Measurements from ENCODE around the gene TPCN2. TPM values are rescaled to one million over a fixed set of nuclear protein-coding genes. Genes with fewer than 3 reads are reported as not detected.

TPCN2 gene
- total RNA-seq, 2 donors from 2014 or later: 17.6 to 31.0 TPM

DNA sequence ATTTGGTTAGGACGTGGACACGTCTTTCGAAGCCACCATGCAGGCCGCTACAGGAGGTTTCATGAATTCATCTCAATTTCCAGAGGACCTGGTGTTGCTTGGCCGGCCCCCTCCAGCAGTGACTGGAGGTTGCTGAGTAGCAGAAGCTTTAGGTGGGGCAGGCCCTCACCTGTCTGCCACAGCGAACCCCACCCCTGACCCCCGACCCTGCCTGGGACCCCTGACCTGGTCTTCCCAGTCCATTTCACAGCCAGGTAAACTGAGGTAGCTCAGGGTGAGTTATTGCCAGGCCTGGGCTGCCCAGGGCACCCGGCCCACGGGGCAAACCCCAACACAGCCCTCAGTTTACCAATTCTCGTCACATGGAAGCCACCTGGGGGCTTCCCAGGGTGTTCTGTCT, 67.9 kb downstream of the TPCN2 start:
- Histone ChIP-seq H3K9me3 (no peaks in the 10 kb centered on the region), H3K27me3 (replicated peaks; ENCODE audit: insufficient read depth) (no peaks in the 10 kb centered on the region), H3K4me1 (replicated peaks) (no peaks in the 10 kb centered on the region), H3K27ac (no peak overlapping the region), H3K36me3 (no peaks in the 10 kb centered on the region), H3K4me3 (no peak overlapping the region)
- 96% methylated on average over 10 of the region's 10 CpGs for WGBS
- intact Hi-C loops (cut with DNase I): no loop called here
- no peak for TF ChIP-seq POLR2A (IDR thresholded peaks at IDR 0.05)
- no peak for DNase-seq (ENCODE audit: low spot score)

DNA sequence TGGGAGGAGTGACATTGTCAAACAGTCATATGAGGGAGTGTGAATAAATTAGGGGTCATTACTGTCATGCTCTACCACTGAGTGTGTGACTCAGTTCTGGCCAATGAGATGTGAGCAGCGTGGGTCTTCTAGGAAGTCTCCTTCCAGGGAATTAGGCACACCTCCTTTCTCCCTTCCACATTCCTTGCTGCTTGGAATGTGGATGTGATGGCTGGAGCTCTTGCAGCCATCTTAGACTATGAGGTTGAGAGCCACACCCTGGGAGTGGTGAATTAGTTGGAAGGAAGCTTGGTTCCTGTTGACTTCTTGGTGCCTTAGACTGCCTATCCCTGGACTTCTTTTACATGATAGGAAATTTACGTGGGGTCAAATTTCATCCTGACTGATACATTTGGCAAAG, 70.5 kb downstream of the TPCN2 start:
- Histone ChIP-seq H3K9me3 (no peaks in the 10 kb centered on the region), H3K27me3 (replicated peaks; ENCODE audit: insufficient read depth) (no peaks in the 10 kb centered on the region), H3K36me3 (no peaks in the 10 kb centered on the region), H3K4me1 (replicated peaks) (peaks cover 13% of the 10 kb centered on the region), H3K27ac (no peak overlapping the region), H3K4me3 (no peak overlapping the region)
- DNase-seq (ENCODE audit: low spot score): no peak
- no peak for TF ChIP-seq POLR2AphosphoS5 (IDR thresholded peaks at IDR 0.05)
- no peak for TF ChIP-seq POLR2A (IDR thresholded peaks at IDR 0.05)
- TF ChIP-seq, protein P1, sequence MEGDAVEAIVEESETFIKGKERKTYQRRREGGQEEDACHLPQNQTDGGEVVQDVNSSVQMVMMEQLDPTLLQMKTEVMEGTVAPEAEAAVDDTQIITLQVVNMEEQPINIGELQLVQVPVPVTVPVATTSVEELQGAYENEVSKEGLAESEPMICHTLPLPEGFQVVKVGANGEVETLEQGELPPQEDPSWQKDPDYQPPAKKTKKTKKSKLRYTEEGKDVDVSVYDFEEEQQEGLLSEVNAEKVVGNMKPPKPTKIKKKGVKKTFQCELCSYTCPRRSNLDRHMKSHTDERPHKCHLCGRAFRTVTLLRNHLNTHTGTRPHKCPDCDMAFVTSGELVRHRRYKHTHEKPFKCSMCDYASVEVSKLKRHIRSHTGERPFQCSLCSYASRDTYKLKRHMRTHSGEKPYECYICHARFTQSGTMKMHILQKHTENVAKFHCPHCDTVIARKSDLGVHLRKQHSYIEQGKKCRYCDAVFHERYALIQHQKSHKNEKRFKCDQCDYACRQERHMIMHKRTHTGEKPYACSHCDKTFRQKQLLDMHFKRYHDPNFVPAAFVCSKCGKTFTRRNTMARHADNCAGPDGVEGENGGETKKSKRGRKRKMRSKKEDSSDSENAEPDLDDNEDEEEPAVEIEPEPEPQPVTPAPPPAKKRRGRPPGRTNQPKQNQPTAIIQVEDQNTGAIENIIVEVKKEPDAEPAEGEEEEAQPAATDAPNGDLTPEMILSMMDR (IDR thresholded peaks at IDR 0.05): no peak
- intact Hi-C loops (cut with DNase I): no loop called here
- WGBS: 97% methylated on average over 2 of the region's 2 CpGs

DNA sequence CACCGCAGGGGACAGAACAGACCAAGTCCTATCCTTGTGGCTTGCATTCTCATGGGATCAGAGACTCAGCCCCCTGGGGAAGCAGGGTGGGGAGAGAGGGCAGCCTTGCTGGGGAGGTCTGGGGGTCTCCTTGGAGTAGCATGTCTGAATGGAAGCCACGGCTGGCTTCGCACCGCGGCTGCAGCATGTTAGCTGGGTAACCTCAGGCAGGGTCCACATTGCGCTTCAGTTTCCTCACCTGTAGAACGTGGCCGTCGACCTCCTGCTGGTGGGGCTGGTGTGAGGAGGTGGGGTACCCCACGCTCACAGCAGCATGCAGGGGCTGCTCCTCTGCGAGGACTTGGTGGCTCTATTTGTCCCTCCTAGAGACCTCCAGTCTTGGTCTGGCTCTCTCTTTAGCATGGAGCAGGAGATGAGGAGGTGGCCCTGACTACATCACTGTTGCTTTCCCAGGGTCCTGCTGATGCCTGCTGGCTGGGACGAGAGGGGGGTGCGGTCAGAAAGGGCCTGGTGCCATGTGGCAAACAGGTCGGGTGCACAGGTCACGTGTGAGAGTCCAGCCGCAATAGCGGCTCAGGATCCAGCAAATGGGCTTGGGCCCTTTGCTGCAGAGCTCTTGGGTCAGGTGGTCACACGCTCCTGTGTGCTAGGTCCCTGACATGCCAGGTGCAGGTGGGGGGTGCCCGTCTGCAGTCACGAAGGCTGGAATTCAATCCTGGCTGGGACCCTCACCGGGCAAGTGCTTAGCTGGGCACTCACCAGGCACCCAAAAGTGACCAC, 71.6 kb downstream of the TPCN2 start:
- no peak overlapping the region for H3K4me3 ChIP-seq
- no peaks in the 10 kb centered on the region for H3K36me3 ChIP-seq
- TF ChIP-seq POLR2A (IDR thresholded peaks at IDR 0.05) (no peak), POLR2AphosphoS5 (IDR thresholded peaks at IDR 0.05) (no peak)
- TF ChIP-seq, protein P1 (IDR thresholded peaks at IDR 0.05): no peak
- intact Hi-C loops (cut with DNase I): no loop called here
- DNase-seq (ENCODE audit: low spot score): no peak
- no peak overlapping the region for H3K27ac ChIP-seq
- peaks cover 13% of the 10 kb centered on the region for H3K4me1 ChIP-seq (replicated peaks)
- no peaks in the 10 kb centered on the region for H3K9me3 ChIP-seq
- WGBS: 90% methylated on average over 21 of the region's 21 CpGs
- no peaks in the 10 kb centered on the region for H3K27me3 ChIP-seq (replicated peaks; ENCODE audit: insufficient read depth)

DNA sequence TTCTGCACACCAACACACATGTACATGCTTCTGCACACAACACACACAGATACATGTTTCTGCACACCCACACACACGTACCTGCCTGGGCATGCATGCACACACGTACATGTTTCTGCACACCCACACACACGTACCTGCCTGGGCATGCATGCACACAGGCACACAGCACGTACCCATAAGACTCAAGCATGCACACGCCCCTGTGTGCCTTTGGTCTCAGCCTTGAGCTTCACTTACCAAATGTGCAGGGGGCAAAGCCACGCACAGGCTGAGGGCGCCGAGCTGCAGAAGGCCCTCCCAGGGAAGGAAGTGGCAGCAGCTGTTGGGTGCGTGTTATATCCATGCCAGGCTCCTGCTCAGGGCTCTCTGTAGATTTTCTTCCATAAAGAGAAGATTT, 72.3 kb downstream of the TPCN2 start:
- Histone ChIP-seq H3K27ac (no peak overlapping the region), H3K4me3 (no peak overlapping the region), H3K36me3 (no peaks in the 10 kb centered on the region), H3K4me1 (replicated peaks) (peaks cover 13% of the 10 kb centered on the region), H3K9me3 (no peaks in the 10 kb centered on the region), H3K27me3 (replicated peaks; ENCODE audit: insufficient read depth) (no peaks in the 10 kb centered on the region)
- 82% methylated on average over 9 of the region's 9 CpGs for WGBS
- intact Hi-C loops (cut with DNase I): no loop called here
- DNase-seq (ENCODE audit: low spot score): no peak
- no peak for TF ChIP-seq POLR2A (IDR thresholded peaks at IDR 0.05)
- TF ChIP-seq, protein P1 (IDR thresholded peaks at IDR 0.05): no peak
- no peak for TF ChIP-seq POLR2AphosphoS5 (IDR thresholded peaks at IDR 0.05)

DNA sequence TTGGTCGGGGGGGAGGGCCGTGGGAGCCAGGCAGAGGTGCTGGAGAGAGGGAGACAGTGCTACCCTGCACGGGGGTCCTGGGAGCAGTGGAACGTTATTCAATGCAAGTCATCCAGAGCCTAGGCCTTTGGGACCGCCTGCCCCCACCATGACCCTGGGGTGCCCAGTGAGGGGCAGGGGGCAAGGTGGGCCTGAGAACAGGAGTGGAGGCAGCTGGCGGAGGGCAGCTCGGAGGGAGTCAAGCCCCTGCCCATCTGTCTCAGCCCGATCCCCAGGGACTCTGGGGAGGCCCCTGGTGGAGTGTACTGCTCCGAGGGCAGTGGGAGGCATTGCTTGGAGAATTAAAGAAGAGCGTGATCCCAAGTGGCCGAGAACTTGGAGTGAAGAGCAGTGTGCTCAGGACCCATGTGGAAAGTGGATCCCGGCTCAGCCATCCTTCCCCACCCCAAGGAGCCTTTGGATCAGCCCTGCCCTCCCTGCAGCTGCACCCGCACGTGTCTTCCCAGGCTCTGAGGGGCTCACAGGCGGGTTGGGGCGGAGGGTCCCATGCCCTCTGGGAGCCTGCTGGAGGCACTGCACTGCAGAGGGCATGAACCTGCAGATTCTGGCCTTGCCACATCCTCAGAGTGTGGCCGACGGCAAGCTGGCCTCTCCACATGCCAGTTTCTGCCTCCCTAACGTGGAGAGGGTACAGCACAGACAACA, 73.0 kb downstream of the TPCN2 start:
- no peaks in the 10 kb centered on the region for H3K36me3 ChIP-seq
- peaks cover 13% of the 10 kb centered on the region for H3K4me1 ChIP-seq (replicated peaks)
- 83% methylated on average over 19 of the region's 19 CpGs for WGBS
- no peaks in the 10 kb centered on the region for H3K27me3 ChIP-seq (replicated peaks; ENCODE audit: insufficient read depth)
- TF ChIP-seq POLR2A (IDR thresholded peaks at IDR 0.05) (no peak), POLR2AphosphoS5 (IDR thresholded peaks at IDR 0.05) (no peak)
- TF ChIP-seq, protein P1 (IDR thresholded peaks at IDR 0.05): no peak
- no peaks in the 10 kb centered on the region for H3K9me3 ChIP-seq
- H3K4me3 ChIP-seq: no peak overlapping the region
- H3K27ac ChIP-seq: peak overlapping the region; percentile 64 to 67
- DNase-seq (ENCODE audit: low spot score): no peak
- intact Hi-C loops (cut with DNase I): no loop called here
